A549 (cell line): Measurements from ENCODE around the gene SKI. TPM values are rescaled to one million over a fixed set of nuclear protein-coding genes. Genes with fewer than 3 reads are reported as not detected.

Experiments used
- ATAC-seq, 2 experiments: fragments of 200-7000 bp in 1 of 2; fragments of >200 bp in 1 of 2; cut with Nextera tagmentation in 1 of 2; cut with Tn5 transposase in 1 of 2; 3 replicates each; pipeline versions ENCODE4 v1.8.0 to v1.9.1; 2018 to 2020; ENCODE audit warnings: mild to moderate bottlenecking in 1 of 2, moderate library complexity in 1 of 2
- CTCF ChIA-PET: fragments of 300-600 bp; sonication (Branson Sonifier 250); formaldehyde crosslinking; extraction: SDS; loops from one replicate; lab custom pipeline; 2021; ENCODE audit warnings: antibody characterized with exemption, inconsistent platforms; lab: Yijun Ruan, JAX
- POLR2A ChIA-PET: fragments of 350-600 bp; formaldehyde crosslinking; extraction: SDS; loops from one replicate; lab custom pipeline; 2021; ENCODE audit warnings: antibody characterized with exemption, inconsistent platforms; lab: Yijun Ruan, JAX
- DNase-seq, 2 experiments: peaks; one replicate each; pipeline versions ENCODE4 v3.0.0 to v3.0.0-alpha.2; 2011 to 2016; ENCODE audit warnings: low read depth in 1 of 2, low spot score in 1 of 2
- FAIRE-seq: peaks from 2 replicates; lab custom pipeline; 2011; peaks lifted over from hg19 to GRCh38; lab: Jason Lieb, UNC
- H3K27ac ChIP-seq, 2 experiments: fragments of >200 bp; sonication (Bioruptor Twin); formaldehyde crosslinking; 3 replicates each; pipeline ENCODE4 v1.5.1; 2016 to 2017
- H3K4me1 ChIP-seq: fragments of >200 bp; sonication (Bioruptor Twin); formaldehyde crosslinking; 3 replicates; pipeline ENCODE4 v1.6.1; 2016
- H3K4me2 ChIP-seq: fragments of >200 bp; sonication (Bioruptor Twin); formaldehyde crosslinking; 3 replicates; pipeline ENCODE4 v1.6.1; 2016
- H3K4me3 ChIP-seq: fragments of >200 bp; sonication (Bioruptor Twin); formaldehyde crosslinking; 3 replicates; pipeline ENCODE4 v1.5.1; 2016
- H3K9me3 ChIP-seq: fragments of >200 bp; sonication (Bioruptor Twin); formaldehyde crosslinking; 3 replicates; pipeline ENCODE4 v1.6.1; 2016
- BCL3 ChIP-seq: fragments of >200 bp; sonication (Bioruptor Twin); formaldehyde crosslinking; IDR thresholded peaks from 3 replicates; pipeline ENCODE4 v1.6.1; 2016
- CBX8 ChIP-seq: fragments of 200-600 bp; sonication (generic); IDR thresholded peaks from 2 replicates; pipeline ENCODE4 v1.6.1; 2016
- CHD2 ChIP-seq: fragments of 150-350 bp; IDR thresholded peaks from 2 replicates; pipeline ENCODE4 v1.6.1; 2014; ENCODE audit warnings: low read length; ENCODE audit not compliant: partially characterized antibody
- E2F6 ChIP-seq: IDR thresholded peaks from 2 replicates; pipeline ENCODE4 v1.6.1; 2012; ENCODE audit warnings: low read depth, borderline replicate concordance
- EHF ChIP-seq: fragments of 250-450 bp; sonication (Bioruptor Pico); IDR thresholded peaks from 2 replicates; pipeline ENCODE4 v1.5.0; 2020; ENCODE audit warnings: mild to moderate bottlenecking
- ESRRA ChIP-seq: fragments of 150-350 bp; IDR thresholded peaks from 2 replicates; pipeline ENCODE4 v1.6.1; 2014; ENCODE audit warnings: mild to moderate bottlenecking, low read length, borderline replicate concordance
- GATA3 ChIP-seq: IDR thresholded peaks from 2 replicates; pipeline ENCODE4 v1.6.1; 2012; ENCODE audit warnings: borderline replicate concordance
- HEYL ChIP-seq: fragments of 250-450 bp; sonication (Bioruptor Pico); IDR thresholded peaks from 2 replicates; pipeline ENCODE4 v1.8.0; 2021; ENCODE audit warnings: mild to moderate bottlenecking, moderate library complexity
- HMGXB4 ChIP-seq: fragments of 250-450 bp; sonication (Bioruptor Pico); IDR thresholded peaks from 2 replicates; pipeline ENCODE4 v1.5.0; 2021; ENCODE audit warnings: mild to moderate bottlenecking, moderate library complexity, borderline replicate concordance
- HOXB5 ChIP-seq: fragments of 250-450 bp; sonication (Bioruptor Pico); IDR thresholded peaks from 2 replicates; pipeline ENCODE4 v1.5.0; 2020; ENCODE audit warnings: mild to moderate bottlenecking, moderate library complexity
- KDM1A ChIP-seq: fragments of 200-600 bp; sonication (generic); IDR thresholded peaks from 2 replicates; pipeline ENCODE4 v1.6.1; 2016; ENCODE audit warnings: low read depth, mild to moderate bottlenecking
- KDM5A ChIP-seq: fragments of 200-600 bp; sonication (generic); IDR thresholded peaks from 2 replicates; pipeline ENCODE4 v1.6.1; 2016; ENCODE audit warnings: antibody characterized with exemption, mild to moderate bottlenecking
- MAFK ChIP-seq: fragments of 450-650 bp; IDR thresholded peaks from 2 replicates; pipeline ENCODE4 v1.6.1; 2014; ENCODE audit not compliant: partially characterized antibody
- MYC ChIP-seq: IDR thresholded peaks from 2 replicates; pipeline ENCODE4 v1.6.1; 2012; ENCODE audit warnings: mild to moderate bottlenecking, inconsistent platforms, low read length, improper control_type of control experiment, borderline replicate concordance
- NFE2L2 ChIP-seq: fragments of 150-350 bp; conservative IDR thresholded peaks from 2 replicates; pipeline ENCODE4 v1.6.1; 2014; ENCODE audit warnings: low read length
- NPAS2 ChIP-seq: fragments of 250-450 bp; sonication (Bioruptor Pico); IDR thresholded peaks from 2 replicates; pipeline ENCODE4 v1.8.0; 2022; ENCODE audit warnings: mild to moderate bottlenecking, moderate library complexity, borderline replicate concordance
- NR3C1 ChIP-seq: fragments of >200 bp; sonication (Bioruptor Twin); formaldehyde crosslinking; IDR thresholded peaks from 3 replicates; pipeline ENCODE4 v1.6.1; 2017
- POLR2A ChIP-seq: IDR thresholded peaks from 2 replicates; pipeline ENCODE4 v1.6.1; 2012; ENCODE audit warnings: mild to moderate bottlenecking, low read length
- RARB ChIP-seq: fragments of 250-450 bp; sonication (Bioruptor Pico); IDR thresholded peaks from 2 replicates; pipeline ENCODE4 v1.8.0; 2021; ENCODE audit warnings: mild to moderate bottlenecking, moderate library complexity
- ZFP36 ChIP-seq: fragments of 450-650 bp; IDR thresholded peaks from 2 replicates; pipeline ENCODE4 v1.6.1; 2014; ENCODE audit warnings: borderline replicate concordance; ENCODE audit not compliant: partially characterized antibody
- ZNF302 ChIP-seq: fragments of 250-450 bp; sonication (Bioruptor Pico); IDR thresholded peaks from 2 replicates; pipeline ENCODE4 v1.9.0; 2021; ENCODE audit warnings: inconsistent platforms, mild to moderate bottlenecking, moderate library complexity
- ZSCAN20 ChIP-seq: fragments of 250-450 bp; sonication (Bioruptor Pico); IDR thresholded peaks from 2 replicates; pipeline ENCODE4 v1.8.0; 2022; ENCODE audit warnings: mild to moderate bottlenecking, moderate library complexity
- WGBS: methylation state at CpG from one replicate; pipeline ENCODE4 v1.1.6; 2017; ENCODE audit errors: missing lambda C conversion rate; 5-methylcytosine and 5-hydroxymethylcytosine counted together
- polyA plus RNA-seq, 4 experiments: library from polyadenylated mRNA; depleted of rRNA in 3 of 4; stranded (reverse); fragments of >200 nt; fragmentation: RNase III in 1 of 4; extraction: RNeasy Plus Mini Kit Qiagen cat#74134 plus additional on column Dnase treatment in 1 of 4; gene quantifications; 2 replicates in 3 of 4; 3 replicates in 1 of 4; pipeline ENCODE4 v1.2.3, GENCODE V29; 2011 to 2017

The SKI gene
- polyA plus RNA-seq, 2 of the 4 experiments (the other 2 are of a cell fraction): 2.8 to 12.0 TPM

GRCh38 chr1:2283991-2284895, 56.1 kb downstream of the SKI start:
- DNase-seq: no peak
- H3K27ac ChIP-seq: no peak overlapping the region
- no peak overlapping the region for H3K4me3 ChIP-seq
- POLR2A ChIA-PET: no interaction called here
- CTCF ChIA-PET: no interaction called here
- FAIRE-seq: no peak
- peak in 1 of 2 experiments; percentile 25; a peak in 1 of 6 replicates for ATAC-seq
- H3K4me1 ChIP-seq: peaks cover 7% of the 10 kb centered on the region; the same call in 1 of the 3 replicates
- no peak for TF ChIP-seq HEYL (CRISPR knock-in tag)
- TF ChIP-seq ZFP36: no peak
- no peak for TF ChIP-seq KDM5A
- TF ChIP-seq, all 56 proteins: peak for 0
- Histone ChIP-seq H3K4me2 (no peak overlapping the region), H3K9me3 (no peaks in the 10 kb centered on the region)
- WGBS: 93% methylated on average over 15 of the region's 27 CpGs

GRCh38 chr1:2284932-2285331, 56.8 kb downstream of the SKI start:
- Histone ChIP-seq H3K4me2 (no peak overlapping the region), H3K4me1 (peaks cover 3% of the 10 kb centered on the region; the same call in 1 of the 3 replicates), H3K4me3 (no peak overlapping the region), H3K27ac (no peak overlapping the region), H3K9me3 (no peaks in the 10 kb centered on the region)
- no peak for FAIRE-seq
- DNase-seq: no peak
- 93% methylated on average over 9 of the region's 9 CpGs for WGBS
- TF ChIP-seq GATA3: no peak
- no peak for TF ChIP-seq RARB (CRISPR knock-in tag)
- no peak for TF ChIP-seq ESRRA
- no peak for TF ChIP-seq ZSCAN20 (CRISPR knock-in tag)
- no peak for TF ChIP-seq KDM1A
- TF ChIP-seq CHD2: no peak
- no peak for TF ChIP-seq NR3C1
- no peak for TF ChIP-seq HOXB5 (CRISPR knock-in tag)
- no peak for TF ChIP-seq ZNF302 (CRISPR knock-in tag)
- TF ChIP-seq EHF (CRISPR knock-in tag): no peak
- TF ChIP-seq BCL3: no peak
- no peak for TF ChIP-seq NFE2L2
- no peak for TF ChIP-seq HMGXB4 (CRISPR knock-in tag)
- no peak for TF ChIP-seq E2F6
- TF ChIP-seq MYC: no peak
- no peak for TF ChIP-seq NPAS2 (CRISPR knock-in tag)
- no peak for TF ChIP-seq MAFK
- no peak for TF ChIP-seq CBX8
- TF ChIP-seq POLR2A: no peak
- ChIA-PET POLR2A (no interaction called here), CTCF (interaction anchor here (0.7 to 1.2 kb wide), 2 partner anchors 30 to 97 kb away, joined by 3 read pairs; no protein-coding TSS in a partner anchor)
- no peak for ATAC-seq
